HCT116 (cell line): Measurements from ENCODE around the gene SCAF1. TPM values are rescaled to one million over a fixed set of nuclear protein-coding genes. Genes with fewer than 3 reads are reported as not detected.

ENCODE experiments used
- ATAC-seq: fragments of 200-7000 bp; cut with Tn5 transposase; 2 replicates; pipeline ENCODE4 v1.9.1; 2020; ENCODE audit warnings: mild to moderate bottlenecking, moderate library complexity
- BruUV-seq: library from RNA; stranded (reverse); fragments of 400-500 nt; replicated peaks from 2 replicates; lab custom pipeline; 2021; lab: Mats Ljungman, UMichigan
- CTCF ChIA-PET: fragments of 300-600 bp; sonication (Branson Sonifier 250); formaldehyde crosslinking; loops from one replicate; lab custom pipeline; 2021; ENCODE audit warnings: antibody characterized with exemption; lab: Charles Lee
- POLR2A ChIA-PET: fragments of 300-600, 350-600 bp; sonication (Branson Sonifier 250); formaldehyde crosslinking; loops from one replicate; lab custom pipeline; 2021; ENCODE audit warnings: antibody characterized with exemption; lab: Charles Lee
- RAD21 ChIA-PET, 2 experiments: fragments of 300-600 bp; sonication (Branson Sonifier 250); formaldehyde crosslinking; loops; one replicate each; lab custom pipeline; 2023; ENCODE audit warnings: low total read pairs in 2 of 2; ENCODE audit not compliant: uncharacterized antibody in 2 of 2, unreplicated experiment in 2 of 2, low non-redundant PET in 1 of 2; lab: Charles Lee
- DNase-seq: peaks from one replicate; pipeline ENCODE4 v3.0.0-alpha.2; 2010; ENCODE audit warnings: low read depth, low spot score
- H2AFZ ChIP-seq: fragments of 200-600 bp; shearing (Covaris generic), sonication (generic); 2 replicates; pipeline ENCODE4 v1.6.1; 2017; ENCODE audit warnings: low read depth, mixed run types, mixed read lengths, antibody characterized with exemption, low read length; ENCODE audit not compliant: poor library complexity, severe bottlenecking
- H3K27ac ChIP-seq: 2 replicates; pipeline ENCODE4 v1.5.1; 2012; ENCODE audit warnings: low read depth, low read length
- H3K27me3 ChIP-seq: fragments of 200-600 bp; sonication (generic); 2 replicates; pipeline ENCODE4 v1.6.1; 2016; ENCODE audit warnings: mixed run types, low read length, mixed read lengths; ENCODE audit not compliant: insufficient read depth
- H3K36me3 ChIP-seq, 2 experiments: fragments of 200-500 bp in 1 of 2; fragments of 200-600 bp in 1 of 2; sonication (Bioruptor generic) in 1 of 2; sonication (generic) in 1 of 2; 2 replicates each; pipeline versions ENCODE4 v1.5.1 to v1.6.1; 2014 to 2016; ENCODE audit warnings: low read length in 2 of 2, inconsistent platforms in 1 of 2, mixed read lengths in 1 of 2, mixed run types in 1 of 2; ENCODE audit not compliant: insufficient read depth in 2 of 2, control insufficient read depth in 1 of 2
- H3K4me1 ChIP-seq, 2 experiments: fragments of 200-600 bp in 1 of 2; sonication (generic) in 1 of 2; 2 replicates each; pipeline versions ENCODE4 v1.5.1 to v1.6.1; 2012 to 2017; ENCODE audit warnings: low read length in 2 of 2, inconsistent platforms in 1 of 2, mild to moderate bottlenecking in 1 of 2, mixed read lengths in 1 of 2, mixed run types in 1 of 2, moderate library complexity in 1 of 2; ENCODE audit not compliant: insufficient read depth in 2 of 2, control insufficient read depth in 1 of 2
- H3K4me2 ChIP-seq: fragments of 200-600 bp; sonication (generic); 2 replicates; pipeline ENCODE4 v1.6.1; 2017; ENCODE audit warnings: mixed run types, low read length, mixed read lengths
- H3K4me3 ChIP-seq, 2 experiments: fragments of 200-600 bp in 1 of 2; sonication (generic) in 1 of 2; replicated peaks in 1 of 2; 2 replicates each; pipeline ENCODE4 v1.5.1; 2011 to 2016; ENCODE audit warnings: low read length in 2 of 2, control low read depth in 1 of 2, low read depth in 1 of 2, mild to moderate bottlenecking in 1 of 2, mixed read lengths in 1 of 2, mixed run types in 1 of 2
- H3K79me2 ChIP-seq: fragments of 200-600 bp; sonication (generic); 2 replicates; pipeline ENCODE4 v1.6.1; 2017; ENCODE audit warnings: mild to moderate bottlenecking, mixed run types, low read length, moderate library complexity, mixed read lengths; ENCODE audit not compliant: insufficient read depth
- H3K9ac ChIP-seq: fragments of 200-600 bp; sonication (generic); 2 replicates; pipeline ENCODE4 v1.6.1; 2016; ENCODE audit warnings: low read length, mixed read lengths
- H3K9me2 ChIP-seq: fragments of 200-600 bp; sonication (generic), shearing (Covaris generic); 2 replicates; pipeline ENCODE4 v1.6.1; 2017; ENCODE audit warnings: mixed run types, mild to moderate bottlenecking, moderate library complexity; ENCODE audit not compliant: insufficient read depth
- H3K9me3 ChIP-seq, 2 experiments: fragments of 200-500 bp in 1 of 2; fragments of 200-600 bp in 1 of 2; sonication (Bioruptor generic) in 1 of 2; sonication (generic) in 1 of 2; 2 replicates each; pipeline ENCODE4 v1.6.1; 2014 to 2017; ENCODE audit warnings: low read length in 2 of 2, mixed read lengths in 2 of 2, inconsistent platforms in 1 of 2, low read depth in 1 of 2, mild to moderate bottlenecking in 1 of 2, mixed run types in 1 of 2, moderate library complexity in 1 of 2; ENCODE audit not compliant: control insufficient read depth in 1 of 2, insufficient read depth in 1 of 2
- H4K20me1 ChIP-seq: fragments of 200-600 bp; sonication (generic), shearing (Covaris generic); 2 replicates; pipeline ENCODE4 v1.6.1; 2017; ENCODE audit warnings: mixed run types, mild to moderate bottlenecking, moderate library complexity; ENCODE audit not compliant: insufficient read depth
- CBX3 ChIP-seq: IDR thresholded peaks from 2 replicates; pipeline ENCODE4 v1.6.1; 2012; ENCODE audit warnings: low read depth
- CEBPB ChIP-seq: IDR thresholded peaks from 2 replicates; pipeline ENCODE4 v1.6.1; 2012; ENCODE audit warnings: low read depth
- EGR1 ChIP-seq: IDR thresholded peaks from 2 replicates; pipeline ENCODE4 v1.6.1; 2012; ENCODE audit warnings: low read depth
- EZH2 ChIP-seq: fragments of 200-600 bp; sonication (generic); IDR thresholded peaks from 2 replicates; pipeline ENCODE4 v1.6.1; 2017; ENCODE audit warnings: antibody characterized with exemption, mixed run types
- EZH2phosphoT487 ChIP-seq: fragments of 200-600 bp; IDR thresholded peaks from 2 replicates; pipeline ENCODE4 v1.6.1; 2018; ENCODE audit warnings: antibody characterized with exemption, borderline replicate concordance
- JUND ChIP-seq: IDR thresholded peaks from 2 replicates; pipeline ENCODE4 v1.6.1; 2012
- MAX ChIP-seq: IDR thresholded peaks from 2 replicates; pipeline ENCODE4 v1.6.1; 2012
- POLR2A ChIP-seq: IDR thresholded peaks from 2 replicates; pipeline ENCODE4 v1.7.0; 2011; ENCODE audit warnings: borderline replicate concordance; ENCODE audit not compliant: insufficient read depth, insufficient read length; ENCODE audit errors: extremely low read depth
- POLR2AphosphoS5 ChIP-seq: IDR thresholded peaks from 2 replicates; pipeline ENCODE4 v1.6.1; 2011; ENCODE audit warnings: mild to moderate bottlenecking, low read depth, low read length, moderate library complexity
- SIN3A ChIP-seq: IDR thresholded peaks from 2 replicates; pipeline ENCODE4 v1.6.1; 2012; ENCODE audit warnings: low read depth
- SP1 ChIP-seq: IDR thresholded peaks from 2 replicates; pipeline ENCODE4 v1.6.1; 2012; ENCODE audit warnings: low read depth
- SRF ChIP-seq: IDR thresholded peaks from 2 replicates; pipeline ENCODE4 v1.6.1; 2012; ENCODE audit warnings: low read depth
- TCF7L2 ChIP-seq: IDR thresholded peaks from 2 replicates; pipeline ENCODE4 v1.7.0; 2011; ENCODE audit warnings: borderline replicate concordance, inconsistent platforms; ENCODE audit not compliant: insufficient read depth, insufficient read length; ENCODE audit errors: extremely low read depth
- YY1 ChIP-seq: IDR thresholded peaks from 2 replicates; pipeline ENCODE4 v1.6.1; 2011; ENCODE audit warnings: low read length, low read depth, moderate library complexity, mild to moderate bottlenecking; ENCODE audit not compliant: insufficient replicate concordance; ENCODE audit errors: extremely low read depth
- ZFX ChIP-seq: fragments of 450-650 bp; IDR thresholded peaks from 2 replicates; pipeline ENCODE4 v1.6.1; 2017
- intact Hi-C: fragments of 100-400 bp; cut with micrococcal nuclease; formaldehyde crosslinking; loops from 2 replicates; pipeline ENCODE4 v1.10.0; 2022
- total RNA-seq: library from RNA; stranded (reverse); gene quantifications from one replicate; pipeline ENCODE4 v1.2.1, GENCODE V29; 2021; ENCODE audit not compliant: unreplicated experiment
- TF ChIP-seq, protein P1 (sequence below): IDR thresholded peaks from 2 replicates; pipeline ENCODE4 v1.6.1; 2012

SCAF1 gene
- total RNA-seq, 1 experiment from 2014 or later: 96.8 TPM

DNA sequence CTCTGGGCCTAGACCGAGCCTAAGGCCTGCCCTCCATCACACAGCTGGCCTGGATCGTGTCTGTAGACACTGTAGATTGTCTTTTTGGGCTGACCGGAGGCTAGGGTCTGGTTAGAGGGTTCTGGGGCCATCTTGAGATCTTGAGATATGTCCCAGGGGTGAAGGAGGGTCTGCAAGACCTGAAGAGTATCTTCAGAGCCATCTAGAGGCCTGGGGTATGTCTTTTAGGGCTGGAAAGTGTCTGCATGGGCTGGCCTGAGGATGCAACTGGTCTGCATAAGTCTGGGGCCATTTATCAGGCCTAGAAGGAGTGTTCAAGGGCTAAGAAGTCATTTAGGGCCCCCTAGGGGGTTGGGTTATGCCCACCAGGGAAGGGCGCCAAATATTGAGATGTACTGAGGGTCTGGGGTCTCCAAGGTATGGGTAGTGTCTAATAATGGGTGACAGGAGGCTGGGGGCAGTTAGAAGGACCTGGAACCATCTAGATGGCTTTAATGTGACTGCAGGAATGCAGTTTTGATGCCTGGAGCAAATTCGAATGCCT, 555 bp downstream of the SCAF1 start:
- H3K79me2 ChIP-seq: peaks cover 64% of the 10 kb centered on the region

DNA sequence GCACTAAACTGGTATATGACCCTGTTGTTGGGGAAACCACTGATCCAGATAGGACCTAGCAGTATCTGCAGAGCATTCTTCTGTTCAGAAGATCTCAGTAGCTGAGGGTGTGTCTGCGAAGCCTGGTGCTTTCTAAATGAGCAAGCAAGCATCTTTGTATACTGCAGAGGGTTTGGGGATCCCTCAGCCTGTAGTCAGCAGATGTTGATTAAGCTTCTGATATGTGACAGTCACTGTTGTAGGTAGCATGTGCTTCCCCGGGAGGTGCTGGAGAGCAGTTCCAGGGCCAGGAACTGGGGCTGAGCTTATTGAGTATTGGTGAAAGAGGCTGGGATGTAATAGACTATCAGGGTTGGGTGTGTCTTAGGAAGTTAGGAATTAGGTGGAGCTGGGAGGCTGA, 1.5 kb downstream of the SCAF1 start:
- H3K36me3 ChIP-seq: peaks cover 13 to 16% of the 10 kb centered on the region in 2 experiments; a peak in 3 of 4 replicates
- H4K20me1 ChIP-seq: no peaks in the 10 kb centered on the region
- ChIA-PET POLR2A (interaction anchor here (1.0 to 1.3 kb wide), 2 partner anchors 21 to 33 kb away, joined by 3 to 8 read pairs; no protein-coding TSS in a partner anchor), RAD21 (no interaction called here), CTCF (interaction anchor here (0.9 kb wide), 1 partner anchor 37 kb away, joined by 3 read pairs; no protein-coding TSS in a partner anchor)
- H3K9me2 ChIP-seq: no peaks in the 10 kb centered on the region
- DNase-seq (no peak), ATAC-seq (no peak)
- H3K27me3 ChIP-seq: no peaks in the 10 kb centered on the region
- peaks cover 12 to 28% of the 10 kb centered on the region in 2 experiments for H3K4me1 ChIP-seq
- peak overlapping the region; percentile 75 to 92 for H3K4me3 ChIP-seq
- H3K4me2 ChIP-seq: peak overlapping the region; percentile 81
- no peak overlapping the region for H2AFZ ChIP-seq
- BruUV-seq: no TSS peak
- intact Hi-C loops: no loop called here
- H3K79me2 ChIP-seq: peaks cover 70% of the 10 kb centered on the region
- no peak for TF ChIP-seq EGR1
- no peak for TF ChIP-seq SP1
- no peak for TF ChIP-seq CBX3
- no peak for TF ChIP-seq SRF
- TF ChIP-seq MAX: no peak
- no peak for TF ChIP-seq EZH2
- TF ChIP-seq, protein P1, sequence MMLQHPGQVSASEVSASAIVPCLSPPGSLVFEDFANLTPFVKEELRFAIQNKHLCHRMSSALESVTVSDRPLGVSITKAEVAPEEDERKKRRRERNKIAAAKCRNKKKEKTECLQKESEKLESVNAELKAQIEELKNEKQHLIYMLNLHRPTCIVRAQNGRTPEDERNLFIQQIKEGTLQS: no peak
- TF ChIP-seq JUND: no peak
- TF ChIP-seq SIN3A: no peak
- no peak for TF ChIP-seq EZH2phosphoT487
- TF ChIP-seq POLR2AphosphoS5: no peak
- TF ChIP-seq ZFX: no peak
- no peak for TF ChIP-seq CEBPB
- TF ChIP-seq, all 23 proteins: peak for 0
- Histone ChIP-seq H3K9ac (peak overlapping the region; percentile 99), H3K9me3 (no peaks in the 10 kb centered on the region), H3K27ac (peak overlapping the region; percentile 90; the same call in 1 of the 2 replicates)

More for the DNA sequence above, 555 bp downstream of the SCAF1 start:
- no TSS peak for BruUV-seq
- H3K4me1 ChIP-seq: peaks cover 15 to 37% of the 10 kb centered on the region in 2 experiments
- H3K4me3 ChIP-seq: peak overlapping the region; percentile 75 to 92
- no peaks in the 10 kb centered on the region for H4K20me1 ChIP-seq
- peak overlapping the region; percentile 81 for H3K4me2 ChIP-seq
- DNase-seq (no peak), ATAC-seq (no peak)
- ChIA-PET RAD21 (no interaction called here), POLR2A (interaction anchor here (0.6 to 3.0 kb wide), 7 partner anchors 14 to 147 kb away, joined by 3 to 92 read pairs (median 4); partner anchors contain the start of genes BCL2L12, IRF3, PRMT1 and RPS11), CTCF (interaction anchor here (1.0 to 1.1 kb wide), 2 partner anchors 22 to 33 kb away, joined by 3 read pairs; no protein-coding TSS in a partner anchor)
- H3K9ac ChIP-seq: peak overlapping the region; percentile 99
- no peaks in the 10 kb centered on the region for H3K9me2 ChIP-seq
- H3K9me3 ChIP-seq: no peaks in the 10 kb centered on the region
- TF ChIP-seq SP1 (no peak), POLR2A (no peak), ZFX (peak; percentile 42), TCF7L2 (no peak), CBX3 (no peak), YY1 (no peak), SRF (no peak)
- no peaks in the 10 kb centered on the region for H3K27me3 ChIP-seq
- intact Hi-C loops: loop anchor here (1.0 kb wide), 1 partner anchor 22 kb away; no protein-coding TSS in a partner anchor
- H2AFZ ChIP-seq: no peak overlapping the region
- H3K27ac ChIP-seq: peak overlapping the region; percentile 90
- H3K36me3 ChIP-seq: peaks cover 13 to 16% of the 10 kb centered on the region in 2 experiments; a peak in 3 of 4 replicates
